H9 (cell line): ENCODE measurements around the gene NR3C2. TPM values are rescaled to one million over a fixed set of nuclear protein-coding genes. Genes with fewer than 3 reads are reported as not detected.
A peak's percentile ranks its signal among the peaks of the same experiment; 100 is the strongest.
"Not testable (repeated sequence)": the region's sequence is repeated elsewhere in the genome, so short reads cannot be mapped to it uniquely, and the experiment has no call there.

Experiments used
- DNase-seq: peaks from one replicate; pipeline ENCODE4 v3.0.0-alpha.2; 2017
- H2AFZ ChIP-seq: one replicate; pipeline ENCODE4 v1.6.1; 2013; ENCODE audit warnings: mild to moderate bottlenecking, low read length, control low read depth, moderate library complexity
- H2AK5ac ChIP-seq: 2 replicates; pipeline ENCODE4 v1.6.1; 2013; ENCODE audit warnings: low read length, control low read depth, mixed read lengths; ENCODE audit not compliant: insufficient read length
- H2BK120ac ChIP-seq: one replicate; pipeline ENCODE4 v1.6.1; 2013; ENCODE audit warnings: low read depth, mild to moderate bottlenecking, low read length, control low read depth, inconsistent platforms; ENCODE audit not compliant: poor library complexity, severe bottlenecking
- H2BK12ac ChIP-seq: 2 replicates; pipeline ENCODE4 v1.6.1; 2013; ENCODE audit warnings: low read length, control low read depth, mixed read lengths, low read depth; ENCODE audit not compliant: insufficient read length
- H2BK15ac ChIP-seq: 2 replicates; pipeline ENCODE4 v1.6.1; 2013; ENCODE audit warnings: low read depth, low read length, control low read depth
- H2BK20ac ChIP-seq: one replicate; pipeline ENCODE4 v1.6.1; 2013; ENCODE audit warnings: low read depth, mild to moderate bottlenecking, low read length, control low read depth, inconsistent platforms; ENCODE audit not compliant: poor library complexity, severe bottlenecking
- H2BK5ac ChIP-seq: 2 replicates; pipeline ENCODE4 v1.6.1; 2013; ENCODE audit warnings: low read length, control low read depth, mixed read lengths; ENCODE audit not compliant: insufficient read length
- H3K14ac ChIP-seq: 2 replicates; pipeline ENCODE4 v1.6.1; 2013; ENCODE audit warnings: low read length, control low read depth; ENCODE audit not compliant: insufficient read depth
- H3K18ac ChIP-seq: 2 replicates; pipeline ENCODE4 v1.6.1; 2013; ENCODE audit warnings: low read depth, mild to moderate bottlenecking, mixed read lengths, low read length, control low read depth; ENCODE audit not compliant: insufficient read length
- H3K23ac ChIP-seq: 2 replicates; pipeline ENCODE4 v1.6.1; 2013; ENCODE audit warnings: low read length, control low read depth, mixed read lengths, low read depth; ENCODE audit not compliant: insufficient read length
- H3K23me2 ChIP-seq: 2 replicates; pipeline ENCODE4 v1.6.1; 2013; ENCODE audit warnings: low read depth, mild to moderate bottlenecking, mixed read lengths, low read length, control low read depth; ENCODE audit not compliant: insufficient read length, poor library complexity, severe bottlenecking
- H3K27ac ChIP-seq: 2 replicates; pipeline ENCODE4 v1.5.1; 2013; ENCODE audit warnings: low read length, control low read depth, mixed read lengths, low read depth; ENCODE audit not compliant: insufficient read length
- H3K27me3 ChIP-seq: 2 replicates; pipeline ENCODE4 v1.6.1; 2013; ENCODE audit warnings: low read length, control low read depth, inconsistent platforms; ENCODE audit not compliant: insufficient read depth
- H3K4ac ChIP-seq: 2 replicates; pipeline ENCODE4 v1.6.1; 2013; ENCODE audit warnings: low read depth, mild to moderate bottlenecking, control low read depth, inconsistent platforms, low read length, moderate library complexity
- H3K4me1 ChIP-seq: 2 replicates; pipeline ENCODE4 v1.6.1; 2013; ENCODE audit warnings: low read length, control low read depth, inconsistent platforms; ENCODE audit not compliant: insufficient read depth
- H3K4me2 ChIP-seq: 2 replicates; pipeline ENCODE4 v1.6.1; 2013; ENCODE audit warnings: low read length, control low read depth, mixed read lengths; ENCODE audit not compliant: insufficient read length, insufficient read depth
- H3K56ac ChIP-seq: 2 replicates; pipeline ENCODE4 v1.6.1; 2013; ENCODE audit warnings: low read depth, mild to moderate bottlenecking, mixed read lengths, low read length, control low read depth; ENCODE audit not compliant: insufficient read length
- H3K79me1 ChIP-seq: 2 replicates; pipeline ENCODE4 v1.6.1; 2013; ENCODE audit warnings: low read depth, mild to moderate bottlenecking, moderate library complexity, low read length, control low read depth, inconsistent platforms; ENCODE audit not compliant: insufficient read depth, poor library complexity, severe bottlenecking
- H3K79me2 ChIP-seq: 2 replicates; pipeline ENCODE4 v1.6.1; 2013; ENCODE audit warnings: low read length, control low read depth, inconsistent platforms; ENCODE audit not compliant: insufficient read depth
- H3K9ac ChIP-seq: 2 replicates; pipeline ENCODE4 v1.6.1; 2013; ENCODE audit warnings: low read length, control low read depth, mixed read lengths; ENCODE audit not compliant: insufficient read length; ENCODE audit errors: extremely low read depth
- H3K9me3 ChIP-seq: one replicate; pipeline ENCODE4 v1.6.1; 2013; ENCODE audit warnings: low read depth, low read length, inconsistent platforms; ENCODE audit not compliant: control insufficient read depth
- H3T11ph ChIP-seq: one replicate; pipeline ENCODE4 v1.6.1; 2013; ENCODE audit warnings: mild to moderate bottlenecking, low read length, control low read depth, inconsistent platforms
- H4K20me1 ChIP-seq: one replicate; pipeline ENCODE4 v1.6.1; 2013; ENCODE audit not compliant: control insufficient read depth, insufficient read length, insufficient read depth
- H4K5ac ChIP-seq: 2 replicates; pipeline ENCODE4 v1.6.1; 2013; ENCODE audit warnings: low read depth, mild to moderate bottlenecking, mixed read lengths, low read length, control low read depth; ENCODE audit not compliant: insufficient read length
- H4K8ac ChIP-seq: replicated peaks from 2 replicates; pipeline ENCODE4 v1.6.1; 2013; ENCODE audit warnings: low read length, control low read depth, mixed read lengths, low read depth; ENCODE audit not compliant: insufficient read length
- H4K91ac ChIP-seq: 2 replicates; pipeline ENCODE4 v1.6.1; 2013; ENCODE audit warnings: low read depth, mild to moderate bottlenecking, moderate library complexity, mixed read lengths, low read length, control low read depth; ENCODE audit not compliant: insufficient read length
- H3K27ac Mint-ChIP-seq, 3 experiments: 2 replicates in 2 of 3; 3 replicates in 1 of 3; pipeline ENCODE4 v1.8.0; 2020 to 2021; ENCODE audit warnings: mixed read lengths in 3 of 3, mild to moderate bottlenecking in 1 of 3, moderate library complexity in 1 of 3
- H3K27me3 Mint-ChIP-seq: 2 replicates; pipeline ENCODE4 v1.8.0; 2021; ENCODE audit warnings: low read depth, mild to moderate bottlenecking, moderate library complexity, mixed read lengths
- H3K36me3 Mint-ChIP-seq, 3 experiments: 2 replicates in 2 of 3; 3 replicates in 1 of 3; pipeline ENCODE4 v1.8.0; 2020 to 2021; ENCODE audit warnings: low read depth in 3 of 3, mixed read lengths in 3 of 3; ENCODE audit not compliant: insufficient read depth in 1 of 3
- H3K4me1 Mint-ChIP-seq, 2 experiments: 2 replicates each; pipeline ENCODE4 v1.8.0; 2020; ENCODE audit warnings: mixed read lengths in 2 of 2
- H3K4me3 Mint-ChIP-seq, 2 experiments: 2 replicates in 1 of 2; 3 replicates in 1 of 2; pipeline ENCODE4 v1.8.0; 2020 to 2021; ENCODE audit warnings: mild to moderate bottlenecking in 2 of 2, mixed read lengths in 2 of 2, moderate library complexity in 1 of 2
- H3K9me3 Mint-ChIP-seq, 2 experiments: 2 replicates in 1 of 2; 3 replicates in 1 of 2; pipeline ENCODE4 v1.8.0; 2020; ENCODE audit warnings: mild to moderate bottlenecking in 2 of 2, mixed read lengths in 2 of 2, moderate library complexity in 1 of 2
- CTCF ChIP-seq: fragments of 200-600 bp; sonication (generic); conservative IDR thresholded peaks from 3 replicates; pipeline ENCODE4 v1.8.0; 2021; ENCODE audit warnings: antibody characterized with exemption, mild to moderate bottlenecking
- WGBS: extraction: QIAGEN DNeasy Blood & Tissue Kit; methylation state at CpG from one replicate; pipeline ENCODE4 v1.1.7; 2013; ENCODE audit warnings: missing lambda C conversion rate, low lambda C conversion rate, mixed read lengths; ENCODE audit not compliant: insufficient read length; ENCODE audit errors: extremely low coverage; 5-methylcytosine and 5-hydroxymethylcytosine counted together
- total RNA-seq: library from RNA; stranded (reverse); gene quantifications from 2 replicates; pipeline ENCODE4 v1.2.1, GENCODE V29; 2021

The NR3C2 gene
- total RNA-seq, 1 experiment from 2014 or later = 1.4 TPM

GRCh38 chr4:148327683-148328082 is 114.5 kb downstream of the NR3C2 start:
- no peak for DNase-seq
- no peaks in the 10 kb centered on the region for H4K20me1 ChIP-seq
- no peak for TF ChIP-seq CTCF

GRCh38 chr4:148323316-148323715 is 118.9 kb downstream of the NR3C2 start:
- H2BK20ac ChIP-seq, H4K5ac ChIP-seq, H2BK12ac ChIP-seq, H2BK120ac ChIP-seq, H4K91ac ChIP-seq, H3K14ac ChIP-seq, H3K4me1 ChIP-seq, H2AK5ac ChIP-seq, H3K9me3 ChIP-seq, H3K4ac ChIP-seq, H2BK5ac ChIP-seq, H3K36me3 Mint-ChIP-seq, H4K20me1 ChIP-seq, DNase-seq, H3K9ac ChIP-seq, H3K27ac ChIP-seq, H3K4me2 ChIP-seq, H3K79me2 ChIP-seq, H3K27me3 ChIP-seq, H3K56ac ChIP-seq, H3T11ph ChIP-seq, H3K23ac ChIP-seq, H2BK15ac ChIP-seq, H3K9me3 Mint-ChIP-seq, H3K18ac ChIP-seq, H3K27me3 Mint-ChIP-seq, H3K23me2 ChIP-seq, H4K8ac ChIP-seq, H2AFZ ChIP-seq, H3K79me1 ChIP-seq: not testable (repeated sequence)
- Mint-ChIP-seq H3K27ac (peak overlapping the region in 2 of 3 experiments; percentile 84 to 94; a peak in 3 of 7 replicates), H3K4me3 (peak overlapping the region; percentile 58 to 68; a peak in 4 of 5 replicates), H3K4me1 (peaks cover 11 to 17% of the 10 kb centered on the region in 2 experiments)
- no CpG with 5 or more reads among the region's 17 CpGs for WGBS

More at GRCh38 chr4:148327683-148328082, 114.5 kb downstream of the NR3C2 start:
- H2BK12ac ChIP-seq = no peak overlapping the region
- H4K8ac ChIP-seq = no peak overlapping the region
- no peaks in the 10 kb centered on the region for H3K9me3 ChIP-seq
- H3K27me3 ChIP-seq = no peaks in the 10 kb centered on the region
- no peak overlapping the region for H2BK120ac ChIP-seq
- H2AFZ ChIP-seq = no peak overlapping the region
- peaks cover 0 to 5% of the 10 kb centered on the region in 2 experiments; a peak in 2 of 5 replicates for H3K9me3 Mint-ChIP-seq
- no peaks in the 10 kb centered on the region for H3K79me2 ChIP-seq
- no peak overlapping the region for H3K9ac ChIP-seq
- H2BK5ac ChIP-seq = no peak overlapping the region
- peaks cover 3% of the 10 kb centered on the region; the same call in 1 of the 2 replicates for H3K4me1 ChIP-seq
- H3K4me2 ChIP-seq = no peak overlapping the region
- H3K56ac ChIP-seq = no peak overlapping the region
- no peak overlapping the region for H3K27ac Mint-ChIP-seq
- no peak overlapping the region for H4K5ac ChIP-seq
- H4K91ac ChIP-seq = no peak overlapping the region
- H3K23ac ChIP-seq = no peak overlapping the region
- peaks cover 0 to 5% (median 3%) of the 10 kb centered on the region in 3 experiments; a peak in 2 of 7 replicates for H3K36me3 Mint-ChIP-seq
- no peak overlapping the region for H3K27ac ChIP-seq
- H3K4ac ChIP-seq = no peak overlapping the region
- no peak overlapping the region for H2BK15ac ChIP-seq
- H3K4me3 Mint-ChIP-seq = no peak overlapping the region
- H2AK5ac ChIP-seq = no peak overlapping the region
- peaks cover 22 to 29% of the 10 kb centered on the region in 2 experiments for H3K4me1 Mint-ChIP-seq
- H3T11ph ChIP-seq = no peak overlapping the region
- no peaks in the 10 kb centered on the region for H3K79me1 ChIP-seq
- no peak overlapping the region for H3K14ac ChIP-seq
- no peak overlapping the region for H3K18ac ChIP-seq
- WGBS = no CpG with 5 or more reads among the region's 1 CpG
- H2BK20ac ChIP-seq = no peak overlapping the region
- H3K23me2 ChIP-seq = no peaks in the 10 kb centered on the region
- no peaks in the 10 kb centered on the region for H3K27me3 Mint-ChIP-seq
